HepG2 (cell line): ENCODE results near the gene FPGS. TPM values are rescaled to one million over a fixed set of nuclear protein-coding genes. Genes with fewer than 3 reads are reported as not detected.
A peak's percentile ranks its signal among the peaks of the same experiment; 100 is the strongest.

Experiments
- BCL3 ChIP-seq: sonication (generic); formaldehyde crosslinking; IDR thresholded peaks from 2 replicates; pipeline ENCODE4 v1.5.1; 2020; ENCODE audit warnings: mild to moderate bottlenecking, missing genetic modification reagents, moderate library complexity
- HDAC6 ChIP-seq: fragments of 200-600 bp; sonication (generic); IDR thresholded peaks from 2 replicates; pipeline ENCODE4 v1.7.0; 2017; ENCODE audit warnings: mild to moderate bottlenecking, antibody characterized with exemption, low read length, low read depth
- HNF4A ChIP-seq: sonication (generic); formaldehyde crosslinking; IDR thresholded peaks from 2 replicates; pipeline ENCODE4 v1.4.0; 2020; ENCODE audit warnings: missing genetic modification reagents
- KDM5B ChIP-seq: sonication (generic); formaldehyde crosslinking; IDR thresholded peaks from 2 replicates; pipeline ENCODE4 v1.4.0; 2020; ENCODE audit warnings: missing genetic modification reagents, mild to moderate bottlenecking, borderline replicate concordance
- NONO ChIP-seq, 2 experiments: fragments of 450-650 bp in 1 of 2; sonication (generic) in 1 of 2; formaldehyde crosslinking in 1 of 2; IDR thresholded peaks in 1 of 2; conservative IDR thresholded peaks in 1 of 2; 2 replicates each; pipeline versions ENCODE4 v1.6.1 to v1.8.0; 2017 to 2022; ENCODE audit warnings: mild to moderate bottlenecking in 1 of 2, missing genetic modification reagents in 1 of 2, moderate library complexity in 1 of 2
- PRDM15 ChIP-seq: sonication (generic); formaldehyde crosslinking; IDR thresholded peaks from 2 replicates; pipeline ENCODE4 v1.4.0; 2020; ENCODE audit warnings: missing genetic modification reagents
- PRMT3 ChIP-seq: sonication (generic); formaldehyde crosslinking; IDR thresholded peaks from 2 replicates; pipeline ENCODE4 v1.8.1; 2022; ENCODE audit warnings: low read depth, mild to moderate bottlenecking, moderate library complexity, missing genetic modification reagents, borderline replicate concordance
- RBM39 ChIP-seq: fragments of 200-400 bp; formaldehyde crosslinking; IDR thresholded peaks from one replicate; pipeline ENCODE4 v1.6.1; 2018; ENCODE audit warnings: antibody characterized with exemption, mild to moderate bottlenecking, low read depth, low read length; ENCODE audit not compliant: poor library complexity, severe bottlenecking
- SETDB1 ChIP-seq: sonication (generic); formaldehyde crosslinking; IDR thresholded peaks from 2 replicates; pipeline ENCODE4 v1.5.1; 2020; ENCODE audit warnings: missing genetic modification reagents, mild to moderate bottlenecking, borderline replicate concordance
- YEATS4 ChIP-seq: sonication (generic); formaldehyde crosslinking; IDR thresholded peaks from 2 replicates; pipeline ENCODE4 v1.4.0; 2020; ENCODE audit warnings: missing genetic modification reagents, borderline replicate concordance
- ZNF343 ChIP-seq: sonication (generic); formaldehyde crosslinking; IDR thresholded peaks from 2 replicates; pipeline ENCODE4 v1.4.0; 2020; ENCODE audit warnings: mild to moderate bottlenecking, missing genetic modification reagents
- ZNF367 ChIP-seq: sonication (generic); formaldehyde crosslinking; IDR thresholded peaks from 2 replicates; pipeline ENCODE4 v1.4.0; 2020; ENCODE audit warnings: missing genetic modification reagents, borderline replicate concordance
- ZNF383 ChIP-seq: sonication (generic); formaldehyde crosslinking; IDR thresholded peaks from 2 replicates; pipeline ENCODE4 v1.4.0; 2020; ENCODE audit warnings: missing genetic modification reagents, mild to moderate bottlenecking, borderline replicate concordance
- ZNF576 ChIP-seq: sonication (generic); formaldehyde crosslinking; IDR thresholded peaks from 2 replicates; pipeline ENCODE4 v1.4.0; 2020; ENCODE audit warnings: mild to moderate bottlenecking, missing genetic modification reagents
- ZNF670 ChIP-seq: sonication (generic); formaldehyde crosslinking; IDR thresholded peaks from 2 replicates; pipeline ENCODE4 v1.8.0; 2022; ENCODE audit warnings: mild to moderate bottlenecking, missing genetic modification reagents, borderline replicate concordance
- ZNF709 ChIP-seq: sonication (generic); formaldehyde crosslinking; IDR thresholded peaks from 2 replicates; pipeline ENCODE4 v1.5.0; 2020; ENCODE audit warnings: mild to moderate bottlenecking, missing genetic modification reagents
- polyA plus RNA-seq, 8 experiments: library from polyadenylated mRNA; depleted of rRNA in 3 of 8; stranded (reverse) in 7 of 8; unstranded in 1 of 8; fragments of >200 nt; fragmentation: Illumina TruSeq in 4 of 8; extraction: Trizol in 4 of 8; gene quantifications; 2 replicates each; pipeline versions ENCODE4 v1.2.1 to v1.2.3, GENCODE V29; 2011 to 2016; ENCODE audit warnings: low read depth in 4 of 8, missing spikeins in 1 of 8, mixed read lengths in 1 of 8; ENCODE audit not compliant: insufficient read depth in 1 of 8
- total RNA-seq, 5 experiments: library from RNA; depleted of rRNA; stranded (reverse); fragments of >200 nt; fragmentation: Illumina TruSeq; extraction: Trizol; gene quantifications; 2 replicates each; pipeline ENCODE4 v1.2.3, GENCODE V29; 2016; ENCODE audit warnings: low read depth in 1 of 5
- TF ChIP-seq, protein P1 (sequence below): IDR thresholded peaks from 2 replicates; pipeline ENCODE4 v1.6.1; 2016; ENCODE audit warnings: mild to moderate bottlenecking
- TF ChIP-seq, protein P2 (sequence below): sonication (generic); formaldehyde crosslinking; IDR thresholded peaks from 2 replicates; pipeline ENCODE4 v1.4.0; 2020; ENCODE audit warnings: missing genetic modification reagents

Gene FPGS
- total and polyA plus RNA-seq, 2 of the 13 experiments (the other 11 are each of a cell fraction or from before 2014, with no cell fraction given), result 35.6 to 36.8 TPM

DNA sequence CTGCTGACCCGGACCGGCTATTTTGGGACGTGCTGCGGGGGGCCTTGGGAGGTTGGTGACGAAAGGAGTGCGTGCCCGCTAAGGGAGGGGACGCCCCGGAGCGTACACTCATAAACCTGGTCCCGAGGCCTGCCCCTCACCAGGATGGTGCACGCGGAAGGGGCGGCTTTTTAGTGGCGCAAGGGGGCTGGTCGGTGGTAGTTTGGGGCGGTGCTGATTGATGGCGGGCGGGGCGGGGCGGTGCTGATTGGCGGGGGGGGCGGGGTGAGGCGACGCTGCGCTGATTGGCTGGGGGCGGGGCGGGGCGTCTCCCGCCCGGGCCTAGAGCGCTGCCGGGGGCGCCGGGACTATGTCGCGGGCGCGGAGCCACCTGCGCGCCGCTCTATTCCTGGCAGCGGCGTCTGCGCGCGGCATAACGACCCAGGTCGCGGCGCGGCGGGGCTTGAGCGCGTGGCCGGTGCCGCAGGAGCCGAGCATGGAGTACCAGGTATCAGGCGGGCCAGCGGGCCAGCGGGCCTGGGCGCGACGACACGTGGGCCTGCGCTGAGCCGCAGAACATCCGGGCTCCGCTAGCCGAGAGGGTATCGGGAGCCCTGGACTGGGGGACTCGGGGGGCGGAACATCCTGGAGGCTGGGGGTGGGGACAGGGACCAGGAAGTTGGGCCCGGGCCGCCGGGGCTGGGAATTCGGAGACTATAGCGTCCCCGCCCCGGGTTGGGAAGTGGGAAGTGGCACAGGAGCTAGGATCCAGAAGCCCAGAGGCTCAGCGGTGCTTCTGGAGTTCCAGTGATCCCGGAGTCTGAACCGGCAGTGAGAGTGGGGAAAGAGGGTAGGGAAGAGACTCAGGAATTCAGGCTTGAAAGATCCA is at the start of gene FPGS (continued):
- TF ChIP-seq BCL3 (CRISPR knock-in tag), result peak; percentile 47; the same call in 1 of the 2 replicates
- TF ChIP-seq ZNF367 (CRISPR knock-in tag), result no peak
- TF ChIP-seq ZNF383, result no peak
- no peak for TF ChIP-seq HDAC6
- TF ChIP-seq SETDB1 (CRISPR knock-in tag), result no peak
- TF ChIP-seq, protein P1, sequence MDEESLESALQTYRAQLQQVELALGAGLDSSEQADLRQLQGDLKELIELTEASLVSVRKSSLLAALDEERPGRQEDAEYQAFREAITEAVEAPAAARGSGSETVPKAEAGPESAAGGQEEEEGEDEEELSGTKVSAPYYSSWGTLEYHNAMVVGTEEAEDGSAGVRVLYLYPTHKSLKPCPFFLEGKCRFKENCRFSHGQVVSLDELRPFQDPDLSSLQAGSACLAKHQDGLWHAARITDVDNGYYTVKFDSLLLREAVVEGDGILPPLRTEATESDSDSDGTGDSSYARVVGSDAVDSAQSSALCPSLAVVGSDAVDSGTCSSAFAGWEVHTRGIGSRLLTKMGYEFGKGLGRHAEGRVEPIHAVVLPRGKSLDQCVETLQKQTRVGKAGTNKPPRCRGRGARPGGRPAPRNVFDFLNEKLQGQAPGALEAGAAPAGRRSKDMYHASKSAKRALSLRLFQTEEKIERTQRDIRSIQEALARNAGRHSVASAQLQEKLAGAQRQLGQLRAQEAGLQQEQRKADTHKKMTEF (CRISPR knock-in tag), result peak; percentile 73; the same call in 1 of the 2 replicates
- TF ChIP-seq ZNF343 (CRISPR knock-in tag), result peak; percentile 42; the same call in 1 of the 2 replicates
- no peak for TF ChIP-seq ZNF670 (CRISPR knock-in tag)
- TF ChIP-seq PRDM15 (CRISPR knock-in tag), result peak; percentile 50; the same call in 1 of the 2 replicates
- TF ChIP-seq ZNF576, result 0 out of 2 replicates have a peak, but pooled peaks have one; percentile 38
- TF ChIP-seq YEATS4 (CRISPR knock-in tag), result peak; percentile 99
- peak; percentile 15 for TF ChIP-seq RBM39
- peak; percentile 98 for TF ChIP-seq KDM5B (CRISPR knock-in tag)
- peak; percentile 83; the same call in 1 of the 2 replicates for TF ChIP-seq PRMT3 (CRISPR knock-in tag)
- TF ChIP-seq, protein P2, sequence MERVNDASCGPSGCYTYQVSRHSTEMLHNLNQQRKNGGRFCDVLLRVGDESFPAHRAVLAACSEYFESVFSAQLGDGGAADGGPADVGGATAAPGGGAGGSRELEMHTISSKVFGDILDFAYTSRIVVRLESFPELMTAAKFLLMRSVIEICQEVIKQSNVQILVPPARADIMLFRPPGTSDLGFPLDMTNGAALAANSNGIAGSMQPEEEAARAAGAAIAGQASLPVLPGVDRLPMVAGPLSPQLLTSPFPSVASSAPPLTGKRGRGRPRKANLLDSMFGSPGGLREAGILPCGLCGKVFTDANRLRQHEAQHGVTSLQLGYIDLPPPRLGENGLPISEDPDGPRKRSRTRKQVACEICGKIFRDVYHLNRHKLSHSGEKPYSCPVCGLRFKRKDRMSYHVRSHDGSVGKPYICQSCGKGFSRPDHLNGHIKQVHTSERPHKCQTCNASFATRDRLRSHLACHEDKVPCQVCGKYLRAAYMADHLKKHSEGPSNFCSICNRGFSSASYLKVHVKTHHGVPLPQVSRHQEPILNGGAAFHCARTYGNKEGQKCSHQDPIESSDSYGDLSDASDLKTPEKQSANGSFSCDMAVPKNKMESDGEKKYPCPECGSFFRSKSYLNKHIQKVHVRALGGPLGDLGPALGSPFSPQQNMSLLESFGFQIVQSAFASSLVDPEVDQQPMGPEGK (CRISPR knock-in tag), result peak; percentile 41
- no peak for TF ChIP-seq NONO (IDR thresholded peaks at IDR 0.05)
- TF ChIP-seq NONO (CRISPR knock-in tag; conservative IDR thresholded peaks at IDR 0.05), result peak; percentile 50; the same call in 1 of the 2 replicates
- TF ChIP-seq HNF4A, result no peak
- no peak for TF ChIP-seq ZNF709 (CRISPR knock-in tag)
